ENCODE measurements around the gene RAP1GAP2.
"Not testable (repeated sequence)": the region's sequence is repeated elsewhere in the genome, so short reads cannot be mapped to it uniquely, and the experiment has no call there.

The RAP1GAP2 gene

GRCh38 chr17:3029213-3029913 lies 233.1 kb downstream of the RAP1GAP2 start:
- TF ChIP-seq ZNF8 (CRISPR knock-in tag; IDR thresholded peaks at IDR 0.05): no peak
- TF ChIP-seq CSDC2 (CRISPR knock-in tag; IDR thresholded peaks at IDR 0.05): no peak
- TF ChIP-seq, protein P1, sequence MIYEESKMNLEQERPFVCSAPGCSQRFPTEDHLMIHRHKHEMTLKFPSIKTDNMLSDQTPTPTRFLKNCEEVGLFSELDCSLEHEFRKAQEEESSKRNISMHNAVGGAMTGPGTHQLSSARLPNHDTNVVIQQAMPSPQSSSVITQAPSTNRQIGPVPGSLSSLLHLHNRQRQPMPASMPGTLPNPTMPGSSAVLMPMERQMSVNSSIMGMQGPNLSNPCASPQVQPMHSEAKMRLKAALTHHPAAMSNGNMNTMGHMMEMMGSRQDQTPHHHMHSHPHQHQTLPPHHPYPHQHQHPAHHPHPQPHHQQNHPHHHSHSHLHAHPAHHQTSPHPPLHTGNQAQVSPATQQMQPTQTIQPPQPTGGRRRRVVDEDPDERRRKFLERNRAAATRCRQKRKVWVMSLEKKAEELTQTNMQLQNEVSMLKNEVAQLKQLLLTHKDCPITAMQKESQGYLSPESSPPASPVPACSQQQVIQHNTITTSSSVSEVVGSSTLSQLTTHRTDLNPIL (CRISPR knock-in tag; IDR thresholded peaks at IDR 0.05; ENCODE audit: low read depth): no peak
- no peak for TF ChIP-seq ISL1 (CRISPR knock-in tag; IDR thresholded peaks at IDR 0.05)
- TF ChIP-seq, protein P2, sequence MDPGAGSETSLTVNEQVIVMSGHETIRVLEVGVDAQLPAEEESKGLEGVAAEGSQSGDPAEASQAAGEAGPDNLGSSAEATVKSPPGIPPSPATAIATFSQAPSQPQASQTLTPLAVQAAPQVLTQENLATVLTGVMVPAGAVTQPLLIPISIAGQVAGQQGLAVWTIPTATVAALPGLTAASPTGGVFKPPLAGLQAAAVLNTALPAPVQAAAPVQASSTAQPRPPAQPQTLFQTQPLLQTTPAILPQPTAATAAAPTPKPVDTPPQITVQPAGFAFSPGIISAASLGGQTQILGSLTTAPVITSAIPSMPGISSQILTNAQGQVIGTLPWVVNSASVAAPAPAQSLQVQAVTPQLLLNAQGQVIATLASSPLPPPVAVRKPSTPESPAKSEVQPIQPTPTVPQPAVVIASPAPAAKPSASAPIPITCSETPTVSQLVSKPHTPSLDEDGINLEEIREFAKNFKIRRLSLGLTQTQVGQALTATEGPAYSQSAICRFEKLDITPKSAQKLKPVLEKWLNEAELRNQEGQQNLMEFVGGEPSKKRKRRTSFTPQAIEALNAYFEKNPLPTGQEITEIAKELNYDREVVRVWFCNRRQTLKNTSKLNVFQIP (CRISPR knock-in tag; IDR thresholded peaks at IDR 0.05; ENCODE audit: borderline replicate concordance, low read depth): no peak
- TF ChIP-seq TCF4 (CRISPR knock-in tag; IDR thresholded peaks at IDR 0.05; ENCODE audit: borderline replicate concordance): no peak
- TF ChIP-seq, protein P3, sequence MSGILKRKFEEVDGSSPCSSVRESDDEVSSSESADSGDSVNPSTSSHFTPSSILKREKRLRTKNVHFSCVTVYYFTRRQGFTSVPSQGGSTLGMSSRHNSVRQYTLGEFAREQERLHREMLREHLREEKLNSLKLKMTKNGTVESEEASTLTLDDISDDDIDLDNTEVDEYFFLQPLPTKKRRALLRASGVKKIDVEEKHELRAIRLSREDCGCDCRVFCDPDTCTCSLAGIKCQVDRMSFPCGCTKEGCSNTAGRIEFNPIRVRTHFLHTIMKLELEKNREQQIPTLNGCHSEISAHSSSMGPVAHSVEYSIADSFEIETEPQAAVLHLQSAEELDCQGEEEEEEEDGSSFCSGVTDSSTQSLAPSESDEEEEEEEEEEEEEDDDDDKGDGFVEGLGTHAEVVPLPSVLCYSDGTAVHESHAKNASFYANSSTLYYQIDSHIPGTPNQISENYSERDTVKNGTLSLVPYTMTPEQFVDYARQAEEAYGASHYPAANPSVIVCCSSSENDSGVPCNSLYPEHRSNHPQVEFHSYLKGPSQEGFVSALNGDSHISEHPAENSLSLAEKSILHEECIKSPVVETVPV (CRISPR knock-in tag; IDR thresholded peaks at IDR 0.05): no peak
- TF ChIP-seq, protein P4, sequence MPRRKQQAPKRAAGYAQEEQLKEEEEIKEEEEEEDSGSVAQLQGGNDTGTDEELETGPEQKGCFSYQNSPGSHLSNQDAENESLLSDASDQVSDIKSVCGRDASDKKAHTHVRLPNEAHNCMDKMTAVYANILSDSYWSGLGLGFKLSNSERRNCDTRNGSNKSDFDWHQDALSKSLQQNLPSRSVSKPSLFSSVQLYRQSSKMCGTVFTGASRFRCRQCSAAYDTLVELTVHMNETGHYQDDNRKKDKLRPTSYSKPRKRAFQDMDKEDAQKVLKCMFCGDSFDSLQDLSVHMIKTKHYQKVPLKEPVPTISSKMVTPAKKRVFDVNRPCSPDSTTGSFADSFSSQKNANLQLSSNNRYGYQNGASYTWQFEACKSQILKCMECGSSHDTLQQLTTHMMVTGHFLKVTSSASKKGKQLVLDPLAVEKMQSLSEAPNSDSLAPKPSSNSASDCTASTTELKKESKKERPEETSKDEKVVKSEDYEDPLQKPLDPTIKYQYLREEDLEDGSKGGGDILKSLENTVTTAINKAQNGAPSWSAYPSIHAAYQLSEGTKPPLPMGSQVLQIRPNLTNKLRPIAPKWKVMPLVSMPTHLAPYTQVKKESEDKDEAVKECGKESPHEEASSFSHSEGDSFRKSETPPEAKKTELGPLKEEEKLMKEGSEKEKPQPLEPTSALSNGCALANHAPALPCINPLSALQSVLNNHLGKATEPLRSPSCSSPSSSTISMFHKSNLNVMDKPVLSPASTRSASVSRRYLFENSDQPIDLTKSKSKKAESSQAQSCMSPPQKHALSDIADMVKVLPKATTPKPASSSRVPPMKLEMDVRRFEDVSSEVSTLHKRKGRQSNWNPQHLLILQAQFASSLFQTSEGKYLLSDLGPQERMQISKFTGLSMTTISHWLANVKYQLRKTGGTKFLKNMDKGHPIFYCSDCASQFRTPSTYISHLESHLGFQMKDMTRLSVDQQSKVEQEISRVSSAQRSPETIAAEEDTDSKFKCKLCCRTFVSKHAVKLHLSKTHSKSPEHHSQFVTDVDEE (CRISPR knock-in tag; IDR thresholded peaks at IDR 0.05): no peak
- TF ChIP-seq ZFP3 (CRISPR knock-in tag; IDR thresholded peaks at IDR 0.05): no peak
- TF ChIP-seq ZC3H10 (CRISPR knock-in tag; IDR thresholded peaks at IDR 0.05): no peak
- no peak for ATAC-seq

DNA sequence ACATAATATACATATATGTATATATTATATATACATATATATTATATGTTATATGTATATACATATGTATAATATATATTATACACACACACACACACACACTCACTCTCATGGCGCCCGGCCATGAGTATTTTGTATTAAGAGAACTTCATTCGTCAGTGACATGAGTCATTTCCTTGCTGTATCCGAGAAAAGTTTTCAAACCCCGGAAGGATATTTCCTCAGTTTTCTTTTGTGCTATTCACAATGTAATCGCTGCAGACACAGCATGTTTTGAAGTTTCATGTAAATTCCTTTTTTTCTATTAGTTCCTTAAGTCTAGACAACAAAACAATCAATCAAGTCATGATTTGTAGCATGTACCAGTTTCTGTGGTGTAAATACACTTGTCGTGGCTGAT lies 233.9 kb downstream of the RAP1GAP2 start:
- ATAC-seq: no peak
- TF ChIP-seq, protein P3 (CRISPR knock-in tag; IDR thresholded peaks at IDR 0.05): no peak
- no peak for TF ChIP-seq ZFP30 (CRISPR knock-in tag; IDR thresholded peaks at IDR 0.05)
- TF ChIP-seq CSDC2 (CRISPR knock-in tag; IDR thresholded peaks at IDR 0.05): no peak
- TF ChIP-seq, protein P4 (CRISPR knock-in tag; IDR thresholded peaks at IDR 0.05): no peak
- TF ChIP-seq, protein P2 (CRISPR knock-in tag; IDR thresholded peaks at IDR 0.05; ENCODE audit: borderline replicate concordance, low read depth): no peak
- no peak for TF ChIP-seq ZNF8 (CRISPR knock-in tag; IDR thresholded peaks at IDR 0.05)
- no peak for TF ChIP-seq ZNF565 (CRISPR knock-in tag; conservative IDR thresholded peaks at IDR 0.05; ENCODE audit: low read depth)
- TF ChIP-seq, protein P1 (CRISPR knock-in tag; IDR thresholded peaks at IDR 0.05; ENCODE audit: low read depth): no peak
- TF ChIP-seq TOX (CRISPR knock-in tag; IDR thresholded peaks at IDR 0.05; ENCODE audit: borderline replicate concordance): no peak
- no peak for TF ChIP-seq SNAI2 (CRISPR knock-in tag; IDR thresholded peaks at IDR 0.05)

GRCh38 chr17:3030852-3031470 lies 234.7 kb downstream of the RAP1GAP2 start:
- ATAC-seq: not testable (repeated sequence)
